Neural cell (in vitro differentiated cells): ENCODE results near the gene HARS1. TPM values are rescaled to one million over a fixed set of nuclear protein-coding genes. Genes with fewer than 3 reads are reported as not detected.
"Not testable (repeated sequence)": the region's sequence is repeated elsewhere in the genome, so short reads cannot be mapped to it uniquely, and the experiment has no call there.

Experiments
- H2AFZ ChIP-seq: fragments of 200-600, 300-800 bp; sonication (generic), shearing (Covaris generic); 2 replicates; pipeline ENCODE4 v1.6.0; 2014; ENCODE audit warnings: low read depth, mild to moderate bottlenecking, antibody characterized with exemption, low read length, moderate library complexity
- H3F3A ChIP-seq: fragments of 200-600 bp; shearing (Covaris generic); 2 replicates; pipeline ENCODE4 v1.6.1; 2016; ENCODE audit warnings: mild to moderate bottlenecking, moderate library complexity, mixed read lengths, antibody characterized with exemption, low read length; ENCODE audit not compliant: insufficient read depth, poor library complexity, severe bottlenecking
- H3K27ac ChIP-seq: fragments of 200-600, 300-800 bp; sonication (generic), shearing (Covaris generic); 2 replicates; pipeline ENCODE4 v1.5.1; 2014; ENCODE audit warnings: mild to moderate bottlenecking, low read length, moderate library complexity
- H3K27me3 ChIP-seq: fragments of 300-800, 200-600 bp; sonication (generic), shearing (Covaris generic); 2 replicates; pipeline ENCODE4 v1.6.0; 2014; ENCODE audit warnings: mild to moderate bottlenecking, low read depth, low read length, moderate library complexity; ENCODE audit not compliant: insufficient read depth
- H3K36me3 ChIP-seq: fragments of 300-800, 200-600 bp; sonication (generic), shearing (Covaris generic); 2 replicates; pipeline ENCODE4 v1.5.1; 2014; ENCODE audit warnings: mild to moderate bottlenecking, antibody characterized with exemption, low read length, moderate library complexity; ENCODE audit not compliant: insufficient read depth
- H3K4me2 ChIP-seq: fragments of 300-800, 200-600 bp; sonication (generic), shearing (Covaris generic); 2 replicates; pipeline ENCODE4 v1.6.0; 2014; ENCODE audit warnings: mild to moderate bottlenecking, low read length
- H3K4me3 ChIP-seq: fragments of 300-800, 200-600 bp; sonication (generic), shearing (Covaris generic); 2 replicates; pipeline ENCODE4 v1.5.1; 2014; ENCODE audit warnings: mild to moderate bottlenecking, low read length, moderate library complexity
- H3K79me2 ChIP-seq: fragments of 200-600 bp; shearing (Covaris generic); replicated peaks from 2 replicates; pipeline ENCODE4 v1.6.0; 2014; ENCODE audit warnings: mild to moderate bottlenecking, low read length, moderate library complexity; ENCODE audit not compliant: insufficient read depth
- H3K9ac ChIP-seq: fragments of 300-800, 200-600 bp; sonication (generic), shearing (Covaris generic); 2 replicates; pipeline ENCODE4 v1.6.1; 2016; ENCODE audit warnings: mild to moderate bottlenecking, low read length, mixed read lengths
- H3K9me2 ChIP-seq: fragments of 200-600 bp; shearing (Covaris generic); 2 replicates; pipeline ENCODE4 v1.6.1; 2016; ENCODE audit warnings: mild to moderate bottlenecking, low read length, mixed read lengths; ENCODE audit not compliant: insufficient read depth
- H3K9me3 ChIP-seq: fragments of 200-600, 300-800 bp; sonication (generic), shearing (Covaris generic); 2 replicates; pipeline ENCODE4 v1.6.1; 2016; ENCODE audit warnings: mild to moderate bottlenecking, mixed run types, low read length, moderate library complexity, mixed read lengths
- H4K20me1 ChIP-seq: fragments of 200-600 bp; shearing (Covaris generic); 2 replicates; pipeline ENCODE4 v1.6.1; 2016; ENCODE audit warnings: mild to moderate bottlenecking, mixed run types; ENCODE audit not compliant: insufficient read depth
- CTCF ChIP-seq: fragments of 450-650 bp; IDR thresholded peaks from 2 replicates; pipeline ENCODE4 v1.5.1; 2014; ENCODE audit warnings: antibody characterized with exemption, mild to moderate bottlenecking, moderate library complexity; ENCODE audit not compliant: poor library complexity, severe bottlenecking
- EP300 ChIP-seq: fragments of 450-650 bp; conservative IDR thresholded peaks from 2 replicates; pipeline ENCODE4 v1.6.1; 2014; ENCODE audit warnings: antibody characterized with exemption, mild to moderate bottlenecking, moderate library complexity; ENCODE audit not compliant: poor library complexity, severe bottlenecking
- EZH2 ChIP-seq: fragments of 200-600, 300-800 bp; shearing (Covaris generic), sonication (generic); IDR thresholded peaks from 2 replicates; pipeline ENCODE4 v1.6.1; 2014; ENCODE audit warnings: antibody characterized with exemption, low read length, borderline replicate concordance, mild to moderate bottlenecking; ENCODE audit not compliant: insufficient read depth, poor library complexity, severe bottlenecking
- MXI1 ChIP-seq: fragments of 450-650 bp; conservative IDR thresholded peaks from 2 replicates; pipeline ENCODE4 v1.6.1; 2014; ENCODE audit warnings: antibody characterized with exemption, mild to moderate bottlenecking; ENCODE audit not compliant: poor library complexity, severe bottlenecking
- POLR2AphosphoS5 ChIP-seq: IDR thresholded peaks from 2 replicates; pipeline ENCODE4 v1.6.1; 2012
- RAD21 ChIP-seq: fragments of 450-650 bp; conservative IDR thresholded peaks from 2 replicates; pipeline ENCODE4 v1.6.1; 2014; ENCODE audit warnings: antibody characterized with exemption, mild to moderate bottlenecking, moderate library complexity
- REST ChIP-seq: IDR thresholded peaks from 2 replicates; pipeline ENCODE4 v1.6.1; 2012; ENCODE audit warnings: borderline replicate concordance
- SMC3 ChIP-seq: fragments of 450-650 bp; conservative IDR thresholded peaks from 2 replicates; pipeline ENCODE4 v1.6.1; 2014; ENCODE audit warnings: antibody characterized with exemption, mild to moderate bottlenecking, moderate library complexity; ENCODE audit not compliant: poor library complexity
- TAF1 ChIP-seq: IDR thresholded peaks from 2 replicates; pipeline ENCODE4 v1.6.1; 2012; ENCODE audit warnings: low read depth
- polyA plus RNA-seq: library from polyadenylated mRNA; depleted of rRNA; stranded (reverse); fragments of >200 nt; gene quantifications from 2 replicates; pipeline ENCODE4 v1.2.3, GENCODE V29; 2014

The HARS1 gene
- polyA plus RNA-seq, 1 donor from 2014 or later, result 80.2 TPM

GRCh38 chr5:140725799-140726471 is 34.8 kb upstream of the HARS1 start:
- Histone ChIP-seq H3K27me3 (no peaks in the 10 kb centered on the region), H3F3A (no peaks in the 10 kb centered on the region), H3K4me3 (peak overlapping the region; percentile 41), H3K79me2 (no peaks in the 10 kb centered on the region), H3K36me3 (no peaks in the 10 kb centered on the region), H2AFZ (no peak overlapping the region), H4K20me1 (no peaks in the 10 kb centered on the region), H3K9me2 (no peaks in the 10 kb centered on the region), H3K27ac (no peak overlapping the region), H3K9me3 (no peaks in the 10 kb centered on the region), H3K9ac (no peak overlapping the region), H3K4me2 (no peak overlapping the region)
- TF ChIP-seq SMC3 (no peak), RAD21 (no peak), POLR2AphosphoS5 (no peak), REST (no peak), MXI1 (no peak), CTCF (no peak), EZH2 (no peak), TAF1 (no peak), EP300 (no peak)

GRCh38 chr5:140721395-140721794 is 30.2 kb upstream of the HARS1 start:
- H3K9ac ChIP-seq, H3K4me2 ChIP-seq, H2AFZ ChIP-seq, H3K36me3 ChIP-seq, H3K9me3 ChIP-seq, H3F3A ChIP-seq, H3K27me3 ChIP-seq, H3K4me3 ChIP-seq, H4K20me1 ChIP-seq, H3K27ac ChIP-seq, H3K9me2 ChIP-seq, H3K79me2 ChIP-seq: not testable (repeated sequence)

- not testable (repeated sequence) for H2AFZ ChIP-seq, H3K9ac ChIP-seq, H3K4me2 ChIP-seq, H3K4me3 ChIP-seq, H4K20me1 ChIP-seq, H3K27me3 ChIP-seq, H3K36me3 ChIP-seq, H3K9me2 ChIP-seq, H3F3A ChIP-seq, H3K27ac ChIP-seq, H3K9me3 ChIP-seq, H3K79me2 ChIP-seq
Observed at GRCh38 chr5:140720738-140721137, 29.6 kb upstream of the HARS1 start.
